BJ (cell line): ENCODE measurements around the gene ZDHHC7. TPM values are rescaled to one million over a fixed set of nuclear protein-coding genes. Genes with fewer than 3 reads are reported as not detected.

ENCODE experiments used
- CTCF ChIA-PET: fragments of 350-600 bp; formaldehyde crosslinking; extraction: SDS; loops from one replicate; lab custom pipeline; 2021; ENCODE audit warnings: antibody characterized with exemption, inconsistent platforms; lab: Yijun Ruan, JAX
- POLR2A ChIA-PET: fragments of 300-600 bp; sonication (Branson Sonifier 250); formaldehyde crosslinking; extraction: SDS; loops from one replicate; lab custom pipeline; 2021; ENCODE audit warnings: antibody characterized with exemption; lab: Charles Lee
- DNase-seq: peaks from one replicate; pipeline ENCODE4 v3.0.0-alpha.2; 2011; ENCODE audit warnings: low read depth
- H3K27me3 ChIP-seq: 2 replicates; pipeline ENCODE4 v1.6.0; 2011; ENCODE audit warnings: low read length; ENCODE audit not compliant: control insufficient read depth, insufficient read depth
- H3K36me3 ChIP-seq: 2 replicates; pipeline ENCODE4 v1.5.1; 2011; ENCODE audit warnings: low read length; ENCODE audit not compliant: control insufficient read depth, insufficient read depth
- H3K4me3 ChIP-seq: 2 replicates; pipeline ENCODE4 v1.5.1; 2011; ENCODE audit warnings: low read depth, mild to moderate bottlenecking, control low read depth, low read length
- polyA plus RNA-seq: library from polyadenylated mRNA; depleted of rRNA; stranded (reverse); fragments of >200 nt; gene quantifications from 2 replicates; pipeline ENCODE4 v1.2.3, GENCODE V29; 2011
- TF ChIP-seq, protein P1 (sequence below): IDR thresholded peaks from 2 replicates; pipeline ENCODE4 v1.5.1; 2011; ENCODE audit warnings: low read depth, mild to moderate bottlenecking, control low read depth, inconsistent platforms, low read length, moderate library complexity; ENCODE audit not compliant: insufficient read depth

ZDHHC7 gene
- polyA plus RNA-seq, 1 experiment, result 111 TPM

DNA sequence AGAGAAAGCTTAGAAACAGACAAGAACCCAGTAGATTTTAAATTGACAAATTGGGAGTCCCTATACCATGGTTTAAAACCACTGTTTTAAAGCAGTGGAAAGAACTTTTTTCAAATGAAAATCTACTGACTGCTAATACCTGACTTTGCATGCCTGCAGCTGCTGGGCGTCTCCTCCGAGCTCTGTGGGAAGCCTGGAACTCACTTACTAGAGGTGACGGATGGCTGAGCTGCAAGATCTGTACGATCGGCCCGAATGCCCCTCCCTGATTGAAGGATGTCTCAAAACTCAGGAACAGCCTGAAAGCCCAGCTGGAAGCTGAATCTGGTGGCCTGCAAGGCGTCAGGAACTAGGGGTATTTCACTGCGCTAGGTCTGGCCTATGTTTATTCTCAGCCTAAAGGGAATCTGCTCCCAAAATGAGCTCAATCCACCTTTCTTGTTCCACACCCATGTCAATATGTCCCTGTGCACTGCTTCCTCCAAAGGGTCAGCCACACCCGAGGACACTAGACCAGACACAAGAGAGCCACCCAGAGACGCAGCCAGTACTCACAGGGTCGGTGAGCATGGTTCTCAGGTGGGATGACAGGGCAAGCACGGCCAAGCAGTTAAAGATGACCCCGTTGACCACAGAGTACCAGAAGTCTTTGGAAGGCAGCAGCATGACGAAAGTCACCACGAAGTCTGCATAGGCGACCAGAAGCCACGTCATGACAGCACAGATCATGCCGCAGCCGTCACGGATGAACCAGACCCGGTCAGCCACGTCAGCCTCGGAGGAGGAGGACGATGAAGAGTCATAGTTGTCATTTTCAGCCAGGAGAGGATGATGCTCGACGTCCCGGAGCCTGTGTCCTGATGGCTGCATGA is 21.4 kb downstream of the ZDHHC7 start:
- ChIA-PET POLR2A (no interaction called here), CTCF (interaction anchor here (1.3 to 1.4 kb wide), 3 partner anchors 9 to 236 kb away, joined by 3 to 4 read pairs (median 4); no protein-coding TSS in a partner anchor)

DNA sequence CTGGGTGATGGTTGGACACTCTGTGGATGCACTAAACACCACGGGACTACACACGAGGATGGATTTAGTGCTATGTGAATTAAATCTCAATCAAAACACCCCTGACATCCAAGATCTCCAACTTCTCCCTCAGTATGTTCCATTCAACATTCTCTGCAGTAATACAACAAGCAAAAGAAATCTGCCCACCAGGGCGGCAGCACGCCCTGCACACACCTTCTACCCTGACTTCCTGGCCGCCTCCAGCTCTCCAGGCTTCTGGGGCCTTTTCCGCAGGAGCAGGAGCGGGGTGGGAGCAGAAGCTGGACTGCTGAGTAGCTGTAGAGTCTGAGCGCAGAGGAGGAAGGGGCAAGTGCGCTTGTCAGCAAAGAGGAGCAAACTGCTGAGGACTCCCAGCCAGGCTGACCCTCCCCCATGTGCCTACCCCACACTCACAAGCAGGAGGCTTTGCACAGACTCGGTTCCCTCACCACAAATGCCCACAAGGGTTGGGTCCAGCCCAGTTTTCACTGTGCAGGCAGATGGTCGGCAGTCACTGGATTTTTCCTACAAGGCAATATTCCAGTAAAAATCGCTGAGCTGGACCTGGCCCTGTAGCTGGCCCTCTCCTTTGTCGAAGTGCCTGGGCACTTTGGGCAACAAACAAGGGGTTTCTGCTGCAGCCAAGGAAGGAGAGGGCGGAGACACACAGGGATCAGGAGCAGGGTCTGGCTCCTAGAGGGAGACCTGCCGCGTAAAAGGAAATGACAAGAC is 22.8 kb downstream of the ZDHHC7 start:
- H3K36me3 ChIP-seq, result peaks cover 16% of the 10 kb centered on the region
- DNase-seq, result no peak
- CTCF ChIA-PET, result interaction anchor here (1.1 to 1.4 kb wide), 3 partner anchors 12 to 235 kb away, joined by 3 to 4 read pairs (median 3); no protein-coding TSS in a partner anchor
- POLR2A ChIA-PET, result no interaction called here
- H3K4me3 ChIP-seq, result no peak overlapping the region
- H3K27me3 ChIP-seq, result no peaks in the 10 kb centered on the region
- TF ChIP-seq, protein P1, sequence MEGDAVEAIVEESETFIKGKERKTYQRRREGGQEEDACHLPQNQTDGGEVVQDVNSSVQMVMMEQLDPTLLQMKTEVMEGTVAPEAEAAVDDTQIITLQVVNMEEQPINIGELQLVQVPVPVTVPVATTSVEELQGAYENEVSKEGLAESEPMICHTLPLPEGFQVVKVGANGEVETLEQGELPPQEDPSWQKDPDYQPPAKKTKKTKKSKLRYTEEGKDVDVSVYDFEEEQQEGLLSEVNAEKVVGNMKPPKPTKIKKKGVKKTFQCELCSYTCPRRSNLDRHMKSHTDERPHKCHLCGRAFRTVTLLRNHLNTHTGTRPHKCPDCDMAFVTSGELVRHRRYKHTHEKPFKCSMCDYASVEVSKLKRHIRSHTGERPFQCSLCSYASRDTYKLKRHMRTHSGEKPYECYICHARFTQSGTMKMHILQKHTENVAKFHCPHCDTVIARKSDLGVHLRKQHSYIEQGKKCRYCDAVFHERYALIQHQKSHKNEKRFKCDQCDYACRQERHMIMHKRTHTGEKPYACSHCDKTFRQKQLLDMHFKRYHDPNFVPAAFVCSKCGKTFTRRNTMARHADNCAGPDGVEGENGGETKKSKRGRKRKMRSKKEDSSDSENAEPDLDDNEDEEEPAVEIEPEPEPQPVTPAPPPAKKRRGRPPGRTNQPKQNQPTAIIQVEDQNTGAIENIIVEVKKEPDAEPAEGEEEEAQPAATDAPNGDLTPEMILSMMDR, result no peak

More for the DNA sequence above, 21.4 kb downstream of the ZDHHC7 start:
- no peak for DNase-seq
- H3K27me3 ChIP-seq, result no peaks in the 10 kb centered on the region
- TF ChIP-seq, protein P1, result no peak
- H3K4me3 ChIP-seq, result no peak overlapping the region
- peaks cover 16% of the 10 kb centered on the region for H3K36me3 ChIP-seq

DNA sequence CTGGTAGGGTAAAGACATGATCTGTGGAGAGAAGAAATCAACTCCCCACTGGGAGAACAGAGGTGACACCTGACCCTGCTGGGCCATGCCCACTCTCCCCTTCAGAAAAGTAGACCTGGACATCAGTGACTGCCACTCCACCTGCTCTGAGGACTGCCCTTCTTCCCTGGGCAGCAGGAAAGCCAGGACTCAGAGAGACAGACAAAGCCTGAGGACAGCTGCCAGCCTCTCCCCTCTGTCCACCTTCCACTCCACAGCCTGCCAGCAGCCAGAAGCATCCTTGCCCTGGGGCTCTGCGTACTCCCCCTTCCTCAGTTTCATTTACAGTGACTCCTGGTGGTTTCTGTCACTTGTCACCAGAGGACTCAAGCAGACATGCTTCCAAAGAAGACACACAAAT is 24.5 kb downstream of the ZDHHC7 start:
- ChIA-PET CTCF (interaction anchor here (1.3 kb wide), 1 partner anchor 8 kb away, joined by 5 read pairs; no protein-coding TSS in a partner anchor), POLR2A (no interaction called here)
- peaks cover 19% of the 10 kb centered on the region for H3K36me3 ChIP-seq
- TF ChIP-seq, protein P1, result no peak
- no peak for DNase-seq
- H3K4me3 ChIP-seq, result no peak overlapping the region
- H3K27me3 ChIP-seq, result no peaks in the 10 kb centered on the region

DNA sequence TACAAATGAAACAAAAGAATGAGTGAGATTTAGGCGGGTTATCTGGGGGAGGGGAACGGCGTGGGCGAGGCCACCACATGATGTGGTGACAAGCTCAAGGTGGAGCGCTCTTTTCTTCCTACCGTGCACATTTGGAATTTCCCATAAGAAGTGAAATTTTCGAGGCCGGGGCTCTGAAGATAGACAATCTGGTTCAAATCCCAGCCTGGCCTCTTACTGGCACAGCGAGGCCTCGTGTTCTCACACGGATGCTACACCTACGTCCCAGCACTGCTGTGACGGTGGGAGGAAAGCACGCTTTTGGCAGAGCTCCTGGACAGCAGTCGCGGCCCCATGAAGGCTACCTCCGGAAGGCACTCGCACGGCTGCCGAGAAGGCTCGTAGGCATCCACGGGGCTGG is 25.2 kb downstream of the ZDHHC7 start:
- peaks cover 24% of the 10 kb centered on the region for H3K36me3 ChIP-seq
- no peak overlapping the region for H3K4me3 ChIP-seq
- TF ChIP-seq, protein P1, result no peak
- no peaks in the 10 kb centered on the region for H3K27me3 ChIP-seq
- DNase-seq, result no peak
- POLR2A ChIA-PET, result no interaction called here
- CTCF ChIA-PET, result interaction anchor here (1.3 kb wide), 1 partner anchor 8 kb away, joined by 5 read pairs; no protein-coding TSS in a partner anchor
